ENCODE results near the gene MFSD2A.

GRCh38 chr1:39969531-39970270, 14.8 kb downstream of the MFSD2A start:
- TF ChIP-seq TAF1 (conservative IDR thresholded peaks at IDR 0.05) = no peak
- no peak for TF ChIP-seq GABPA (IDR thresholded peaks at IDR 0.05 in 1 of 2, conservative IDR thresholded peaks at IDR 0.05 in 1 of 2)
- no peak for TF ChIP-seq CTCF (IDR thresholded peaks at IDR 0.05; ENCODE audit: low read depth, low read length, missing input control)
- no peak for TF ChIP-seq HNF4G (IDR thresholded peaks at IDR 0.05)
- TF ChIP-seq YY1 (IDR thresholded peaks at IDR 0.05) = no peak
- TF ChIP-seq EGR1 (IDR thresholded peaks at IDR 0.05; ENCODE audit: low read depth in 2 of 2) = no peak
- TF ChIP-seq JUND (IDR thresholded peaks at IDR 0.05) = no peak
- no peak for TF ChIP-seq NR2F2 (IDR thresholded peaks at IDR 0.05)
- TF ChIP-seq ATF3 (IDR thresholded peaks at IDR 0.05) = no peak

Measured in liver (tissue), 3 donors.